ENCODE measurements around the gene DPCD.

- TF ChIP-seq POLR2AphosphoS5 (IDR thresholded peaks at IDR 0.05; ENCODE audit: low read depth, low read length) (no peak), POLR2A (IDR thresholded peaks at IDR 0.05; ENCODE audit: low read depth, low read length) (no peak), PAX5 (IDR thresholded peaks at IDR 0.05; ENCODE audit: insufficient read depth, low read length, severe bottlenecking) (no peak), TAF1 (IDR thresholded peaks at IDR 0.05; ENCODE audit: low read depth, low read length) (no peak), SPI1 (IDR thresholded peaks at IDR 0.05; ENCODE audit: low read depth, low read length) (no peak), POU2F2 (IDR thresholded peaks at IDR 0.05; ENCODE audit: low read depth, low read length) (no peak)
These were observed 18.3 kb upstream of the DPCD start for GRCh38 chr10:101569622-101570427.

All from GM12891 (cell line).